ENCODE measurements around the gene PELI2.

The PELI2 gene

GRCh38 chr14:56127156-56127555 is 8.9 kb downstream of the PELI2 start:
- no peak for ATAC-seq
- TF ChIP-seq CREB5 (CRISPR knock-in tag; IDR thresholded peaks at IDR 0.05; ENCODE audit: low read depth) (no peak), CSDC2 (CRISPR knock-in tag; IDR thresholded peaks at IDR 0.05) (no peak), PATZ1 (CRISPR knock-in tag; IDR thresholded peaks at IDR 0.05; ENCODE audit: borderline replicate concordance) (no peak), GLIS3 (CRISPR knock-in tag; IDR thresholded peaks at IDR 0.05) (no peak), TOX (CRISPR knock-in tag; IDR thresholded peaks at IDR 0.05; ENCODE audit: borderline replicate concordance) (no peak), PPARA (CRISPR knock-in tag; IDR thresholded peaks at IDR 0.05; ENCODE audit: borderline replicate concordance) (no peak), TSHZ2 (CRISPR knock-in tag; IDR thresholded peaks at IDR 0.05) (no peak), ZNF8 (CRISPR knock-in tag; IDR thresholded peaks at IDR 0.05) (no peak), RARB (CRISPR knock-in tag; IDR thresholded peaks at IDR 0.05) (no peak), OSR1 (CRISPR knock-in tag; IDR thresholded peaks at IDR 0.05) (no peak), TCF4 (CRISPR knock-in tag; IDR thresholded peaks at IDR 0.05; ENCODE audit: borderline replicate concordance) (no peak), ZFP3 (CRISPR knock-in tag; IDR thresholded peaks at IDR 0.05) (no peak)

- TF ChIP-seq SNAI2 (CRISPR knock-in tag; IDR thresholded peaks at IDR 0.05) = no peak
- no peak for TF ChIP-seq PATZ1 (CRISPR knock-in tag; IDR thresholded peaks at IDR 0.05; ENCODE audit: borderline replicate concordance)
- no peak for TF ChIP-seq CSDC2 (CRISPR knock-in tag; IDR thresholded peaks at IDR 0.05)
- TF ChIP-seq CSRNP3 (CRISPR knock-in tag; IDR thresholded peaks at IDR 0.05) = no peak
- TF ChIP-seq ZNF70 (CRISPR knock-in tag; IDR thresholded peaks at IDR 0.05) = no peak
- no peak for TF ChIP-seq TSHZ2 (CRISPR knock-in tag; IDR thresholded peaks at IDR 0.05)
- TF ChIP-seq ZFP30 (CRISPR knock-in tag; IDR thresholded peaks at IDR 0.05) = no peak
- TF ChIP-seq POU6F1 (CRISPR knock-in tag; IDR thresholded peaks at IDR 0.05; ENCODE audit: borderline replicate concordance, low read depth) = no peak
- TF ChIP-seq OSR1 (CRISPR knock-in tag; IDR thresholded peaks at IDR 0.05) = no peak
- no peak for TF ChIP-seq BACH2 (CRISPR knock-in tag; IDR thresholded peaks at IDR 0.05; ENCODE audit: borderline replicate concordance)
- no peak for TF ChIP-seq CREB5 (CRISPR knock-in tag; IDR thresholded peaks at IDR 0.05; ENCODE audit: low read depth)
- TF ChIP-seq GLIS3 (CRISPR knock-in tag; IDR thresholded peaks at IDR 0.05) = no peak
- TF ChIP-seq ZFP3 (CRISPR knock-in tag; IDR thresholded peaks at IDR 0.05) = no peak
- TF ChIP-seq TCF4 (CRISPR knock-in tag; IDR thresholded peaks at IDR 0.05; ENCODE audit: borderline replicate concordance) = no peak
- no peak for TF ChIP-seq TOX (CRISPR knock-in tag; IDR thresholded peaks at IDR 0.05; ENCODE audit: borderline replicate concordance)
- no peak for TF ChIP-seq RARB (CRISPR knock-in tag; IDR thresholded peaks at IDR 0.05)
- TF ChIP-seq PPARA (CRISPR knock-in tag; IDR thresholded peaks at IDR 0.05; ENCODE audit: borderline replicate concordance) = no peak
- TF ChIP-seq ZNF8 (CRISPR knock-in tag; IDR thresholded peaks at IDR 0.05) = no peak
- ATAC-seq = no peak
These were observed 10.9 kb downstream of the PELI2 start for GRCh38 chr14:56129092-56129491.

Data from SK-N-SH treated with all-trans-retinoic acid at 6 μM for 48 hours (cell line).